ENCODE data around the gene NCKAP5. TPM values are rescaled to one million over a fixed set of nuclear protein-coding genes. Genes with fewer than 3 reads are reported as not detected.
A peak's percentile ranks its signal among the peaks of the same experiment; 100 is the strongest.

NCKAP5 gene
- total RNA-seq, 1 donor from 2014 or later: 0.87 TPM

DNA sequence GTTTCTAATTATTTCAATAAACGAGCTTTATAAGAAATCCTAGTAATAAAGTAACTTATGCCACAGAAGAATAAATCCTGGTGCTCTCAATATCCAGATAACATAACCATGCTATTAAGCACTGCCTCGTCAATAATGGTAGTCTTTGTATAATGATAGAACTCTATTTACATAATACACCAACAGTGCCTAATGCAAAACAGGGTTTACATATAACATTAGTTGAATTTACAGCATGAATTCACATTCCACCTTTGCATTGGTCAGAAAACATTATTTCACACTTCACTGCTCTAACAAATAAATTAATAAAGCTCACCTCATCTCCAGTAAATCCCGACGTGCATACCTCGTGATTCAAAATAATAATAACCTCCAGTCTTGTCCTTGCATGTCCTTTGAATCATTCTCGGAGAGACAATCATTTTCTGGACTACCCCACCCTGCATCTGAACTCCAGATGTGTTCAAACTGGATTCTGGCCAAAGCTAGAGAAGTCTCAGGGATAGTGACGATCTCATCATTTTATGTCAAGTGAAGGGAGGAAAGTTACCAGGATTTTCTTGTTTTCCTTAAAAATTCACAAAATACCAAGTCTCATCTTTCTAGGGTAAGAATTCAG, 189.2 kb downstream of the NCKAP5 start:
- H3K4me1 Mint-ChIP-seq (ENCODE audit: low read depth): peaks cover 24% of the 10 kb centered on the region
- no peak for DNase-seq (ENCODE audit: low spot score)
- TF ChIP-seq, protein P1, sequence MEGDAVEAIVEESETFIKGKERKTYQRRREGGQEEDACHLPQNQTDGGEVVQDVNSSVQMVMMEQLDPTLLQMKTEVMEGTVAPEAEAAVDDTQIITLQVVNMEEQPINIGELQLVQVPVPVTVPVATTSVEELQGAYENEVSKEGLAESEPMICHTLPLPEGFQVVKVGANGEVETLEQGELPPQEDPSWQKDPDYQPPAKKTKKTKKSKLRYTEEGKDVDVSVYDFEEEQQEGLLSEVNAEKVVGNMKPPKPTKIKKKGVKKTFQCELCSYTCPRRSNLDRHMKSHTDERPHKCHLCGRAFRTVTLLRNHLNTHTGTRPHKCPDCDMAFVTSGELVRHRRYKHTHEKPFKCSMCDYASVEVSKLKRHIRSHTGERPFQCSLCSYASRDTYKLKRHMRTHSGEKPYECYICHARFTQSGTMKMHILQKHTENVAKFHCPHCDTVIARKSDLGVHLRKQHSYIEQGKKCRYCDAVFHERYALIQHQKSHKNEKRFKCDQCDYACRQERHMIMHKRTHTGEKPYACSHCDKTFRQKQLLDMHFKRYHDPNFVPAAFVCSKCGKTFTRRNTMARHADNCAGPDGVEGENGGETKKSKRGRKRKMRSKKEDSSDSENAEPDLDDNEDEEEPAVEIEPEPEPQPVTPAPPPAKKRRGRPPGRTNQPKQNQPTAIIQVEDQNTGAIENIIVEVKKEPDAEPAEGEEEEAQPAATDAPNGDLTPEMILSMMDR (IDR thresholded peaks at IDR 0.05): no peak
- no peaks in the 10 kb centered on the region for H3K9me3 Mint-ChIP-seq (ENCODE audit: low read depth)
- no peak overlapping the region for H3K27ac Mint-ChIP-seq (ENCODE audit: unreplicated experiment)
- no peak overlapping the region for H3K4me3 Mint-ChIP-seq (ENCODE audit: unreplicated experiment)
- peaks cover 4% of the 10 kb centered on the region for H3K36me3 Mint-ChIP-seq (ENCODE audit: low read depth)
- no peaks in the 10 kb centered on the region for H3K27me3 Mint-ChIP-seq (ENCODE audit: low read depth)

DNA sequence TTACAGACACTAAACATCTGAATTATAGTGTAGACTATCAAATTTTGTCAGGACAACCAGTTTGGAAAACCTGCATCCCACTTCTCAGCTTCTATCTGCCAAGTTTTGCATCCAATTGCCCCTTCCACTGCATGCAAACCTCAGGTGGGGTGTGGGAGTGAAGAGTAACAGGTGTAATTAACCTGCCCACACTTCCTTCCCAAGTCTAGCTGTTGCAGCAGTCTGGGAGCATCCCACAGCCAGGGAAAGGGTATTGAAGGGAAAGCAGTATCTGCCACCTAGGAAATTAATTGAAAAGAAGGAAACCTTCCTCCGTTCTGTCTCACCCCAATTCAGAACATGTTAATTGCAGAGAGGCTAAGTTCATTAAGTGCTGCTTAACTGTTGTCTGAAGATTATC, 189.9 kb downstream of the NCKAP5 start:
- no peaks in the 10 kb centered on the region for H3K9me3 Mint-ChIP-seq (ENCODE audit: low read depth)
- H3K4me3 Mint-ChIP-seq (ENCODE audit: unreplicated experiment): no peak overlapping the region
- TF ChIP-seq, protein P1 (IDR thresholded peaks at IDR 0.05): no peak
- H3K36me3 Mint-ChIP-seq (ENCODE audit: low read depth): peaks cover 4% of the 10 kb centered on the region
- no peak overlapping the region for H3K27ac Mint-ChIP-seq (ENCODE audit: unreplicated experiment)
- H3K4me1 Mint-ChIP-seq (ENCODE audit: low read depth): peaks cover 24% of the 10 kb centered on the region
- DNase-seq (ENCODE audit: low spot score): no peak
- no peaks in the 10 kb centered on the region for H3K27me3 Mint-ChIP-seq (ENCODE audit: low read depth)

DNA sequence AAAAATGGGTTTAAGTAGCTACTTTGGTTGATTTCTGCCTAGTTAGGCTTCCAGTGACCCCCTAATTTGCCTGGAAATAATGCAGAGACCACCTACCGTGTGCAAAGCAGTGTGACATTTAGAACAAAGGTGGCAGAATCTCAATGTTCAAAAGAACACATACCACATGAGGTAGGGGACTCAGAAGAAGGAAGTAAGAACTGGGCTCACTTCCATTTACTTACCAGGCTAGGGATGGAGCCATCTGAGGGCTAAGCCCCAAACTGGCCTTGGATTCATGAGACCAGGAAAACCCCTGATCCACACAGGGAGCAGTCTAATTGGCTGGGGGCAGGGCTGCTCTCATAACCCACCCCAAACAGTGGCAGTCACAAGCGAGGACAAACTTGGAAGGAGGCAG, 190.7 kb downstream of the NCKAP5 start:
- H3K27me3 Mint-ChIP-seq (ENCODE audit: low read depth): no peaks in the 10 kb centered on the region
- H3K4me1 Mint-ChIP-seq (ENCODE audit: low read depth): peaks cover 24% of the 10 kb centered on the region
- TF ChIP-seq, protein P1 (IDR thresholded peaks at IDR 0.05): no peak
- peak overlapping the region; percentile 58 for H3K27ac Mint-ChIP-seq (ENCODE audit: unreplicated experiment)
- no peak for DNase-seq (ENCODE audit: low spot score)
- H3K36me3 Mint-ChIP-seq (ENCODE audit: low read depth): peaks cover 4% of the 10 kb centered on the region
- no peak overlapping the region for H3K4me3 Mint-ChIP-seq (ENCODE audit: unreplicated experiment)
- no peaks in the 10 kb centered on the region for H3K9me3 Mint-ChIP-seq (ENCODE audit: low read depth)

DNA sequence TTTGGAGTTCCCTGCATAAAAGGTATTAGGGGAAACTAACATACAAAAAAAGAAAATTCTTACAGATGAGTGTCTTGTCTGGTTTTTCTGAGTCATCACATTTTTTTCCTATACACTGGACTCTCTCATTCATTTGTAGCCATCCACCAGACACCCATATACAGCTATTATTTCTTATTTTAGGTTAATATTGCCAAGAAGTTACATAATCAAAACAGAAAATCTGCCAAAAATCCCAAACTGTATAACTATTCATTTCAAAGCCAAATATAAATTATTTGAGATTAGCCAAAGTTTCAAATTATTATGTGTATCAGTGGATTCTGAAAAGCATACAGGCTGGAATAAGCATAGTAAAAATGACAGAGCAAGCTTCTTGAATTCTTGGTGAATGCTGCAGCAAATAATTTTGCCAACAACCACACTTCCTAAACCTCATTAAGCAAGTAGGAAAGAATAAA, 191.2 kb downstream of the NCKAP5 start:
- H3K27me3 Mint-ChIP-seq (ENCODE audit: low read depth): no peaks in the 10 kb centered on the region
- peak overlapping the region; percentile 58 for H3K27ac Mint-ChIP-seq (ENCODE audit: unreplicated experiment)
- H3K9me3 Mint-ChIP-seq (ENCODE audit: low read depth): no peaks in the 10 kb centered on the region
- peaks cover 4% of the 10 kb centered on the region for H3K36me3 Mint-ChIP-seq (ENCODE audit: low read depth)
- TF ChIP-seq, protein P1 (IDR thresholded peaks at IDR 0.05): no peak
- H3K4me1 Mint-ChIP-seq (ENCODE audit: low read depth): peaks cover 24% of the 10 kb centered on the region
- no peak for DNase-seq (ENCODE audit: low spot score)
- no peak overlapping the region for H3K4me3 Mint-ChIP-seq (ENCODE audit: unreplicated experiment)

DNA sequence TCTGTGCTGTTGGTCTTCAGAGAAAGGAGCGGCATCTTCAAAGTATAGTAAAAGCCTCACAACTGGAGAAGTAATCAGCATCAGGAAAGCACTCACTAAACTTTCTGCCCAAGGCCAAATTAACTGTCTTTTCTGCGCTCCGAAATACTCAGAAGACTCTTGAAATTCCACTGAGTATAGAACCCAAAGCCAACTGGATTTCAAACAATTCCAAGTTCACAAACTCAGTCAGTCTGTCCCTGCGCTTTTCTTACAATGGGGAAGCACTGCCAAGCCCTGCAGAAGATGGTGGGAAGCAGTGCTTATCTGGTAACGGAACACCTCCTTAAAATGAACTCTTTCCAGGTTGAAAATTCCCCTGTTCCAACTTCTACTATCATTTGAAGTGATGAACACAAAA, 193.5 kb downstream of the NCKAP5 start:
- DNase-seq (ENCODE audit: low spot score): no peak
- Mint-ChIP-seq H3K27ac (ENCODE audit: unreplicated experiment) (peak overlapping the region; percentile 30), H3K27me3 (ENCODE audit: low read depth) (no peaks in the 10 kb centered on the region), H3K4me3 (ENCODE audit: unreplicated experiment) (no peak overlapping the region), H3K36me3 (ENCODE audit: low read depth) (peaks cover 4% of the 10 kb centered on the region), H3K9me3 (ENCODE audit: low read depth) (no peaks in the 10 kb centered on the region), H3K4me1 (ENCODE audit: low read depth) (peaks cover 27% of the 10 kb centered on the region)
- TF ChIP-seq, protein P1 (IDR thresholded peaks at IDR 0.05): no peak

Measured in chondrocyte (in vitro differentiated cells).